Ovary (tissue), 3 donors: Measurements from ENCODE around the gene MYH11.

Experiments used
- CTCF ChIP-seq, 3 donors: fragments of 450-650 bp in 2 of 3; fragments of 200-600 bp in 1 of 3; IDR thresholded peaks; one replicate each; pipeline versions ENCODE4 v1.5.1 to v1.8.0; 2016 to 2022; ENCODE audit warnings: antibody characterized with exemption in 3 of 3, mild to moderate bottlenecking in 1 of 3
- EP300 ChIP-seq: sonication (generic); formaldehyde crosslinking; IDR thresholded peaks from one replicate; pipeline ENCODE4 v1.6.1; 2017; ENCODE audit warnings: antibody characterized with exemption
- POLR2A ChIP-seq: fragments of 450-650 bp; IDR thresholded peaks from one replicate; pipeline ENCODE4 v1.6.1; 2017; ENCODE audit warnings: antibody characterized with exemption, mild to moderate bottlenecking, moderate library complexity
- donor health status: DM: no; HTN: no; CAD: no.

GRCh38 chr16:15686287-15686686 lies 170.5 kb downstream of the MYH11 start:
- TF ChIP-seq CTCF (IDR thresholded peaks at IDR 0.05) (no peak), POLR2A (no peak), EP300 (no peak)
